Naive thymus-derived CD4-positive, alpha-beta T cell (primary cell): ENCODE measurements around the gene HNRNPL. TPM values are rescaled to one million over a fixed set of nuclear protein-coding genes. Genes with fewer than 3 reads are reported as not detected.
"Not testable (repeated sequence)": the region's sequence is repeated elsewhere in the genome, so short reads cannot be mapped to it uniquely, and the experiment has no call there.

Experiments used
- ATAC-seq: fragments of 150-1000 bp; cut with Tn5 transposase; 2 replicates; pipeline ENCODE4 v1.10.0; 2021; ENCODE audit warnings: mild to moderate bottlenecking, moderate library complexity
- CTCF ChIA-PET: fragments of 350-600 bp; sonication (Branson Sonifier 250); formaldehyde crosslinking; loops from one replicate; lab custom pipeline; 2021; ENCODE audit warnings: antibody characterized with exemption; lab: Charles Lee
- POLR2A ChIA-PET: fragments of 350-600 bp; sonication (Branson Sonifier 250); formaldehyde crosslinking; loops from one replicate; lab custom pipeline; 2021; ENCODE audit warnings: antibody characterized with exemption, inconsistent platforms; lab: Charles Lee
- DNase-seq, 9 donors: peaks; one replicate each; pipeline versions ENCODE4 v3.0.0 to v3.0.0-alpha.2; 2020 to 2022; ENCODE audit warnings: mixed read lengths in 1 of 9
- H3K27ac ChIP-seq: one replicate; pipeline ENCODE4 v1.7.0; 2013; ENCODE audit warnings: mild to moderate bottlenecking, low read depth, low read length, moderate library complexity
- H3K27me3 ChIP-seq, 2 donors: one replicate each; pipeline ENCODE4 v1.7.0; 2013; ENCODE audit warnings: low read length in 2 of 2, mild to moderate bottlenecking in 2 of 2, moderate library complexity in 2 of 2; ENCODE audit not compliant: control insufficient read depth in 2 of 2, insufficient read depth in 2 of 2
- H3K36me3 ChIP-seq, 3 experiments: 1 replicate in 2 of 3; 2 replicates in 1 of 3; pipeline ENCODE4 v1.7.0; 2013; ENCODE audit warnings: low read length in 3 of 3, mild to moderate bottlenecking in 3 of 3, moderate library complexity in 1 of 3; ENCODE audit not compliant: insufficient read depth in 3 of 3, control insufficient read depth in 2 of 3
- H3K4me1 ChIP-seq, 2 donors: one replicate each; pipeline ENCODE4 v1.7.0; 2013; ENCODE audit warnings: low read length in 2 of 2, mild to moderate bottlenecking in 2 of 2, moderate library complexity in 1 of 2; ENCODE audit not compliant: control insufficient read depth in 2 of 2, insufficient read depth in 2 of 2
- H3K4me3 ChIP-seq: 2 replicates; pipeline ENCODE4 v1.7.0; 2013; ENCODE audit warnings: mild to moderate bottlenecking, low read length
- H3K9me3 ChIP-seq, 3 experiments: 1 replicate in 2 of 3; 2 replicates in 1 of 3; pipeline ENCODE4 v1.7.0; 2013; ENCODE audit warnings: low read length in 3 of 3; ENCODE audit not compliant: control insufficient read depth in 2 of 3
- H3K27ac Mint-ChIP-seq, 9 donors: one replicate each; pipeline ENCODE4 v1.8.0; 2020 to 2022; ENCODE audit warnings: mixed read lengths in 9 of 9, mild to moderate bottlenecking in 8 of 9, moderate library complexity in 5 of 9, inconsistent platforms in 2 of 9
- H3K27me3 Mint-ChIP-seq, 5 donors: one replicate each; pipeline ENCODE4 v1.8.0; 2021 to 2022; ENCODE audit warnings: mixed read lengths in 5 of 5, mild to moderate bottlenecking in 1 of 5
- H3K36me3 Mint-ChIP-seq, 5 donors: one replicate each; pipeline ENCODE4 v1.8.0; 2020 to 2022; ENCODE audit warnings: mixed read lengths in 5 of 5, mild to moderate bottlenecking in 3 of 5, inconsistent platforms in 1 of 5
- H3K4me1 Mint-ChIP-seq, 7 donors: one replicate each; pipeline ENCODE4 v1.8.0; 2020 to 2022; ENCODE audit warnings: mixed read lengths in 7 of 7, mild to moderate bottlenecking in 3 of 7, inconsistent platforms in 1 of 7
- H3K4me3 Mint-ChIP-seq, 10 donors: one replicate each; pipeline ENCODE4 v1.8.0; 2020 to 2022; ENCODE audit warnings: mild to moderate bottlenecking in 10 of 10, mixed read lengths in 10 of 10, moderate library complexity in 6 of 10, inconsistent platforms in 2 of 10
- H3K9me3 Mint-ChIP-seq, 11 donors: one replicate each; pipeline ENCODE4 v1.8.0; 2020 to 2022; ENCODE audit warnings: mixed read lengths in 11 of 11, mild to moderate bottlenecking in 4 of 11, inconsistent platforms in 1 of 11, moderate library complexity in 1 of 11
- intact Hi-C, 2 donors: fragments of 100-400 bp; cut with micrococcal nuclease; formaldehyde crosslinking; loops; one replicate each; pipeline ENCODE4 v1.15.1; 2023
- polyA plus RNA-seq, 2 donors: library from polyadenylated mRNA; unstranded; fragments of 300-500 nt; fragmentation: Illumina TruSeq; gene quantifications; one replicate each; pipeline ENCODE4 v1.2.3, GENCODE V29; 2021
- total RNA-seq, 6 experiments: library from RNA in 5 of 6; stranded (reverse) in 5 of 6; gene quantifications; 1 replicate in 5 of 6; 2 replicates in 1 of 6; pipeline ENCODE4 v1.2.3 and lab custom pipeline; 2021 to 2026

The HNRNPL gene
- total and polyA plus RNA-seq, 7 experiments from 2014 or later, result 70.6 to 539 (median 349) TPM

- H3K27me3 Mint-ChIP-seq, result no peaks in the 10 kb centered on the region
- no peaks in the 10 kb centered on the region for H3K27me3 ChIP-seq
- no peak overlapping the region for H3K27ac ChIP-seq
- peaks cover 0 to 15% (median 3%) of the 10 kb centered on the region in 7 donors for H3K4me1 Mint-ChIP-seq
- no peaks in the 10 kb centered on the region for H3K9me3 Mint-ChIP-seq
- intact Hi-C loops, result no loop called here
- ATAC-seq (no peak), DNase-seq (no peak)
- H3K4me3 ChIP-seq, result no peak overlapping the region
- no peak overlapping the region for H3K27ac Mint-ChIP-seq
- no peaks in the 10 kb centered on the region for H3K9me3 ChIP-seq
- peaks cover 0 to 3% of the 10 kb centered on the region in 2 donors for H3K4me1 ChIP-seq
- no peak overlapping the region for H3K4me3 Mint-ChIP-seq
- ChIA-PET CTCF (interaction anchor here (1.6 kb wide), 1 partner anchor 22 kb away, joined by 5 read pairs; no protein-coding TSS in a partner anchor), POLR2A (interaction anchor here (0.6 kb wide), 1 partner anchor 37 kb away, joined by 3 read pairs; no protein-coding TSS in a partner anchor)
- H3K36me3 ChIP-seq, result peaks cover 0 to 43% (median 0%) of the 10 kb centered on the region in 3 experiments
- H3K36me3 Mint-ChIP-seq, result peaks cover 0 to 20% (median 0%) of the 10 kb centered on the region in 5 donors
Measured at GRCh38 chr19:38890686-38891085, 40.9 kb upstream of the HNRNPL start.

- CTCF ChIA-PET, result interaction anchor here (1.6 kb wide), 1 partner anchor 21 kb away, joined by 5 read pairs; no protein-coding TSS in a partner anchor
- Mint-ChIP-seq H3K4me3 (no peak overlapping the region), H3K36me3 (peaks cover 0 to 20% (median 0%) of the 10 kb centered on the region in 5 donors), H3K27ac (no peak overlapping the region), H3K27me3 (no peaks in the 10 kb centered on the region), H3K4me1 (peaks cover 0 to 8% (median 2%) of the 10 kb centered on the region in 7 donors), H3K9me3 (no peaks in the 10 kb centered on the region)
- peaks cover 0 to 3% of the 10 kb centered on the region in 2 donors for H3K4me1 ChIP-seq
- no peaks in the 10 kb centered on the region for H3K27me3 ChIP-seq
- POLR2A ChIA-PET, result no interaction called here
- H3K4me3 ChIP-seq, result no peak overlapping the region
- H3K9me3 ChIP-seq, result no peaks in the 10 kb centered on the region
- ATAC-seq (no peak), DNase-seq (no peak)
- no peak overlapping the region for H3K27ac ChIP-seq
- intact Hi-C loops, result no loop called here
- H3K36me3 ChIP-seq, result peaks cover 0 to 43% (median 0%) of the 10 kb centered on the region in 3 experiments
Measured at GRCh38 chr19:38889803-38890202, 40.0 kb upstream of the HNRNPL start.

GRCh38 chr19:38888876-38889275 lies 39.1 kb upstream of the HNRNPL start:
- Histone ChIP-seq H3K4me1 (peaks cover 0 to 3% of the 10 kb centered on the region in 2 donors), H3K27ac (no peak overlapping the region), H3K36me3 (peaks cover 0 to 40% (median 0%) of the 10 kb centered on the region in 3 experiments), H3K4me3 (no peak overlapping the region), H3K27me3 (no peaks in the 10 kb centered on the region), H3K9me3 (no peaks in the 10 kb centered on the region)
- Mint-ChIP-seq H3K4me1 (peaks cover 0 to 5% (median 2%) of the 10 kb centered on the region in 7 donors), H3K27me3 (no peaks in the 10 kb centered on the region), H3K36me3 (peaks cover 0 to 20% (median 0%) of the 10 kb centered on the region in 5 donors), H3K27ac (no peak overlapping the region), H3K9me3 (no peaks in the 10 kb centered on the region), H3K4me3 (no peak overlapping the region)
- ChIA-PET CTCF (interaction anchor here (2.2 kb wide), 1 partner anchor 486 kb away, joined by 14 read pairs; the partner anchor contains the start of gene FAM98C), POLR2A (interaction anchor here (2.2 kb wide), 2 partner anchors 10 to 40 kb away, joined by 7 to 13 read pairs; partner anchors contain the start of gene RINL)
- DNase-seq (no peak), ATAC-seq (no peak)
- intact Hi-C loops, result no loop called here

GRCh38 chr19:38884691-38885090 lies 34.9 kb upstream of the HNRNPL start:
- H3K27ac ChIP-seq, H3K27me3 Mint-ChIP-seq, ATAC-seq, CTCF ChIA-PET, DNase-seq, H3K4me3 Mint-ChIP-seq, H3K27ac Mint-ChIP-seq, H3K9me3 Mint-ChIP-seq, intact Hi-C loops, H3K9me3 ChIP-seq, H3K27me3 ChIP-seq, H3K4me3 ChIP-seq: not testable (repeated sequence)
- peaks cover 0 to 20% (median 0%) of the 10 kb centered on the region in 3 experiments for H3K36me3 ChIP-seq
- H3K4me1 Mint-ChIP-seq, result peaks cover 0 to 15% (median 4%) of the 10 kb centered on the region in 7 donors
- POLR2A ChIA-PET, result interaction anchor here (0.7 to 1.2 kb wide), 2 partner anchors 53 to 478 kb away, joined by 3 to 4 read pairs; partner anchors contain the start of gene ECH1
- H3K36me3 Mint-ChIP-seq, result peaks cover 0 to 12% (median 0%) of the 10 kb centered on the region in 5 donors
- peaks cover 3 to 14% of the 10 kb centered on the region in 2 donors for H3K4me1 ChIP-seq

GRCh38 chr19:38883286-38883685 lies 33.5 kb upstream of the HNRNPL start:
- Histone ChIP-seq H3K4me1 (peaks cover 16 to 28% of the 10 kb centered on the region in 2 donors), H3K4me3 (no peak overlapping the region), H3K27me3 (no peaks in the 10 kb centered on the region), H3K9me3 (no peaks in the 10 kb centered on the region), H3K27ac (no peak overlapping the region), H3K36me3 (peaks cover 0 to 6% (median 0%) of the 10 kb centered on the region in 3 experiments)
- peak overlapping the region in 5 of 9 donors; percentile 32 to 61 (median 45) for H3K27ac Mint-ChIP-seq
- H3K36me3 Mint-ChIP-seq, result peaks cover 0 to 5% (median 0%) of the 10 kb centered on the region in 5 donors
- ChIA-PET CTCF (no interaction called here), POLR2A (interaction anchor here (1.8 kb wide), 1 partner anchor 14 kb away, joined by 5 read pairs; no protein-coding TSS in a partner anchor)
- H3K4me3 Mint-ChIP-seq, result no peak overlapping the region
- no peak for ATAC-seq
- H3K9me3 Mint-ChIP-seq, result peaks cover 0 to 2% (median 0%) of the 10 kb centered on the region in 11 donors
- H3K27me3 Mint-ChIP-seq, result no peaks in the 10 kb centered on the region
- intact Hi-C loops, result no loop called here
- peaks cover 7 to 24% (median 11%) of the 10 kb centered on the region in 7 donors for H3K4me1 Mint-ChIP-seq
- no peak for DNase-seq

GRCh38 chr19:38880882-38881609 lies 31.3 kb upstream of the HNRNPL start:
- Mint-ChIP-seq H3K27ac (peak overlapping the region; percentile 19 to 89 (median 79)), H3K9me3 (peaks cover 0 to 2% (median 0%) of the 10 kb centered on the region in 11 donors), H3K36me3 (peaks cover 0 to 10% (median 0%) of the 10 kb centered on the region in 5 donors), H3K4me1 (peaks cover 15 to 38% (median 26%) of the 10 kb centered on the region in 7 donors), H3K27me3 (no peaks in the 10 kb centered on the region), H3K4me3 (peak overlapping the region in 2 of 10 donors; percentile 29 to 38)
- H3K9me3 ChIP-seq, result no peaks in the 10 kb centered on the region
- H3K4me1 ChIP-seq, result peaks cover 22 to 30% of the 10 kb centered on the region in 2 donors
- ChIA-PET CTCF (interaction anchor here (0.7 kb wide), 1 partner anchor 33 kb away, joined by 3 read pairs; no protein-coding TSS in a partner anchor), POLR2A (interaction anchor here (0.7 to 19.2 kb wide), 3 partner anchors 12 to 32 kb away, joined by 3 to 317 read pairs (median 5); partner anchors contain the start of genes HNRNPL and NFKBIB)
- DNase-seq, result no peak
- ATAC-seq, result no peak
- H3K4me3 ChIP-seq, result no peak overlapping the region
- peak overlapping the region; percentile 93 for H3K27ac ChIP-seq
- peaks cover 0 to 12% (median 0%) of the 10 kb centered on the region in 3 experiments for H3K36me3 ChIP-seq
- H3K27me3 ChIP-seq, result no peaks in the 10 kb centered on the region
- intact Hi-C loops, result no loop called here
